Prostate gland (tissue), 2 donors: ENCODE results near the gene COL24A1. TPM values are rescaled to one million over a fixed set of nuclear protein-coding genes. Genes with fewer than 3 reads are reported as not detected.
"Not testable (repeated sequence)": the region's sequence is repeated elsewhere in the genome, so short reads cannot be mapped to it uniquely, and the experiment has no call there.

Experiments used
- DNase-seq: peaks from one replicate; pipeline ENCODE4 v3.0.0-alpha.2; 2019; ENCODE audit warnings: low spot score
- H3K27ac ChIP-seq, 2 donors: fragments of 200-600 bp; sonication (generic); 2 replicates each; pipeline ENCODE4 v1.5.1; 2017 to 2019
- H3K27me3 ChIP-seq: fragments of 200-600 bp; sonication (generic); replicated peaks from 2 replicates; pipeline ENCODE4 v1.5.1; 2019; ENCODE audit not compliant: insufficient read depth
- H3K36me3 ChIP-seq, 2 donors: fragments of 200-600 bp; sonication (generic); 1 replicate in 1 of 2; 2 replicates in 1 of 2; pipeline versions ENCODE4 v1.5.1 to v1.8.1; 2017 to 2019
- H3K4me1 ChIP-seq: fragments of 200-600 bp; sonication (generic); replicated peaks from 2 replicates; pipeline ENCODE4 v1.5.1; 2019
- H3K4me3 ChIP-seq, 2 donors: fragments of 200-600 bp; sonication (generic); 2 replicates each; pipeline ENCODE4 v1.5.1; 2017 to 2019
- H3K9me3 ChIP-seq: fragments of 200-600 bp; sonication (generic); 2 replicates; pipeline ENCODE4 v1.5.1; 2017
- CTCF ChIP-seq, 4 experiments: fragments of 200-600 bp in 2 of 4; fragments of 450-650 bp in 2 of 4; sonication (generic) in 2 of 4; IDR thresholded peaks; 1 replicate in 3 of 4; 2 replicates in 1 of 4; pipeline ENCODE4 v1.5.1; 2016 to 2019; ENCODE audit warnings: antibody characterized with exemption in 4 of 4, mild to moderate bottlenecking in 2 of 4, moderate library complexity in 2 of 4
- POLR2A ChIP-seq: fragments of 450-650 bp; IDR thresholded peaks from one replicate; pipeline ENCODE4 v1.6.1; 2016; ENCODE audit warnings: antibody characterized with exemption, mild to moderate bottlenecking
- POLR2AphosphoS5 ChIP-seq: sonication (generic); formaldehyde crosslinking; IDR thresholded peaks from one replicate; pipeline ENCODE4 v1.6.1; 2017; ENCODE audit warnings: antibody characterized with exemption
- WGBS: methylation state at CpG from one replicate; pipeline ENCODE4 v1.1.5; 2018; 5-methylcytosine and 5-hydroxymethylcytosine counted together
- intact Hi-C: fragments of 100-400 bp; cut with DNase I; formaldehyde crosslinking; loops from one replicate; pipeline ENCODE4 v1.14.2; 2022
- total RNA-seq, 2 donors: library from RNA; depleted of rRNA; stranded (reverse); fragments of >200 nt; gene quantifications; one replicate each; pipeline ENCODE4 v1.1.0, GENCODE V29; 2016

Gene COL24A1
- total RNA-seq, 2 donors from 2014 or later: 0.28 to 0.32 TPM

DNA sequence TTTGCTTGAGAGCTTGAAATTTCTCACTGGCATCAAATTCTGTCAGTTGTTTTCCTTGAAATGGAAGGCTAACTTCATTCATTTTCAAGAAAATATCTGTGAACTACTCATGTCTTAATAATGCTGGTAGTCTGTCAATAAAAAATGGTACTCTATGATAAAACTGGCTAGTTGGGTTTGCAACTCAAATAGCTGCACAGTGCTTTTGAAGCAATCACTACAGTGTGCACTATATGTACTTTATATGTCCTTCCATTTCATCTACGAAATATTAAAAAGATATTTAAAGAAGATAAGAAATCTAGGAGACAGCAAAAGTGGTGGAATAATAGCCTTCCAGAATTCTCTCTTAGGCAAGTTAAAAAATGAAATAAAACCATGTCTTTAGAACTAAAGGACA lies 408.5 kb downstream of the COL24A1 start:
- no peak for DNase-seq
- Histone ChIP-seq H3K27ac (no peak overlapping the region), H3K4me1 (no peaks in the 10 kb centered on the region), H3K9me3 (no peaks in the 10 kb centered on the region), H3K27me3 (no peaks in the 10 kb centered on the region), H3K4me3 (no peak overlapping the region), H3K36me3 (no peaks in the 10 kb centered on the region)
- WGBS: 0% methylated on average over 1 of the region's 1 CpG
- TF ChIP-seq POLR2AphosphoS5: no peak
- no peak for TF ChIP-seq CTCF (IDR thresholded peaks at IDR 0.05)
- no peak for TF ChIP-seq POLR2A
- intact Hi-C loops: no loop called here

DNA sequence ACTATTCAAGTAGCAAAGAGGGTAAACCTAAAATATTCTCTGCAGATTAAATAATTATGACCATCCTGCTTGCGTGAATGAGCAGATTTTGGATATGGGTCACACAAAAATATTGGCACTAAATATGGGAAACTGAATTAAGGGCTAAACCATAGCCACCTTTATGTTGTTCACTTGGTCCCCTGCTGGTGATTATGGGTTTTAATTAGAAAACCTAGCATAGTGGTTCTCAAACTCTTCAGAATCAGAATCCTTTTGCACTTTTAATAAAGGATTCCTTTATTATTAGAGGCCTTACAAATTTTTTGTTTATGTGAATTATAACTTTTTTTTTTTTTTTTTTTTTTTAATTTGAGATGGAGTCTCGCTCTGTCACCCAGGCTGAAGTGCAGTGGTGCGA lies 409.8 kb downstream of the COL24A1 start:
- DNase-seq: no peak
- no peaks in the 10 kb centered on the region for H3K27me3 ChIP-seq
- no peak overlapping the region for H3K4me3 ChIP-seq
- no peaks in the 10 kb centered on the region for H3K36me3 ChIP-seq
- no peaks in the 10 kb centered on the region for H3K4me1 ChIP-seq
- intact Hi-C loops: no loop called here
- no peak for TF ChIP-seq POLR2AphosphoS5
- TF ChIP-seq CTCF (IDR thresholded peaks at IDR 0.05): no peak
- no peak for TF ChIP-seq POLR2A
- H3K9me3 ChIP-seq: no peaks in the 10 kb centered on the region
- WGBS: 97% methylated on average over 3 of the region's 3 CpGs
- no peak overlapping the region for H3K27ac ChIP-seq

DNA sequence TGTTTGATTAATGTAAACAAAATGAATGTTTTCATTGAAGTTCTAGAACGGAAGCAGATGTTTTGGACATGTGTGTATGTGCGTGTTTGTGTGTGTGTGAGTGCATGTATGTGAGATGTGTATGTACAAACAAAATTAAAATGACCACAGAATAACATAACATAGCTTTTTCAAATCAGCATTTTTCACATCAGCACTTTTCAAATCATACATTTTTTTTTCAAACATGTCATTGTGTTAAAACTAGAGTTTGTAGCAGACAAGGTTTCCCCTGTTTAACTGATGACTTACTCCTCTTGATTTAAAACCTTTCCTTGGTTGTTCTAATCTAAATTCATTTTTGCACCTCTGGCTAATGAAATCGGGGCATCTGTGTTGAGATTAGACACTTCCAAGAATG lies 412.8 kb downstream of the COL24A1 start:
- WGBS: 90% methylated on average over 3 of the region's 3 CpGs
- H3K27ac ChIP-seq: no peak overlapping the region
- DNase-seq: no peak
- intact Hi-C loops: no loop called here
- H3K36me3 ChIP-seq: no peaks in the 10 kb centered on the region
- no peaks in the 10 kb centered on the region for H3K4me1 ChIP-seq
- no peaks in the 10 kb centered on the region for H3K27me3 ChIP-seq
- H3K4me3 ChIP-seq: no peak overlapping the region
- TF ChIP-seq POLR2AphosphoS5: no peak
- TF ChIP-seq CTCF (IDR thresholded peaks at IDR 0.05): no peak
- no peak for TF ChIP-seq POLR2A
- no peaks in the 10 kb centered on the region for H3K9me3 ChIP-seq

DNA sequence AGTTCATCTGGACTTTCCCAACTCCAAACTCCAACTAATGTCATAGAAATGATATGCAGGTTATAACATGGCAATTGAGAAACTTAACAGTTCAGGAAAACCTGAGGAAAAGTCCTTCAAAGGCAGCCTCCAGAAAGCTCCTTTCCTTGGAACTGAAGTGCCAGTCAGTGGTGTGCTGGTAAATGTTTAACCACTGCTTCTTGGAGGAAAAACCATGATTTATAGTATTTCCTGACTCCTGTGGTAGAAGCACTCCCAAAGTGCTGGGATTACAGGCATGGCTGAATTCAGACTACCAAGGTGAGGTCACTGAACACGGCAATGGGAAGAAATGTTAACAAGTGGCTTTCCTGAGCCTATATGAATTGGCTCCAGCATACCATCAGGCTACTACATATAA lies 421.6 kb downstream of the COL24A1 start:
- H3K36me3 ChIP-seq: no peaks in the 10 kb centered on the region
- TF ChIP-seq POLR2A: no peak
- no peak for TF ChIP-seq POLR2AphosphoS5
- TF ChIP-seq CTCF (IDR thresholded peaks at IDR 0.05): no peak
- no peaks in the 10 kb centered on the region for H3K9me3 ChIP-seq
- intact Hi-C loops: no loop called here
- H3K27me3 ChIP-seq: no peaks in the 10 kb centered on the region
- H3K4me1 ChIP-seq: no peaks in the 10 kb centered on the region
- WGBS: 71% methylated on average over 1 of the region's 1 CpG
- DNase-seq: no peak
- no peak overlapping the region for H3K4me3 ChIP-seq
- no peak overlapping the region for H3K27ac ChIP-seq

GRCh38 chr1:85718678-85719340 lies 437.8 kb downstream of the COL24A1 start:
- Histone ChIP-seq H3K9me3 (no peaks in the 10 kb centered on the region), H3K27ac (no peak overlapping the region), H3K4me1 (no peaks in the 10 kb centered on the region), H3K4me3 (no peak overlapping the region), H3K36me3 (no peaks in the 10 kb centered on the region), H3K27me3 (no peaks in the 10 kb centered on the region)
- intact Hi-C loops: no loop called here
- TF ChIP-seq CTCF (IDR thresholded peaks at IDR 0.05) (no peak), POLR2A (no peak), POLR2AphosphoS5 (no peak)
- no peak for DNase-seq
- 91% methylated on average over 7 of the region's 7 CpGs for WGBS

- H3K4me3 ChIP-seq, DNase-seq, H3K27ac ChIP-seq, H3K4me1 ChIP-seq, intact Hi-C loops, H3K27me3 ChIP-seq, H3K9me3 ChIP-seq, H3K36me3 ChIP-seq: not testable (repeated sequence)
- 82% methylated on average over 14 of the region's 14 CpGs for WGBS
Observed at GRCh38 chr1:85714418-85715114, 442.0 kb downstream of the COL24A1 start.
